HL-60 (cell line): ENCODE data around the gene ATP6V1E1.

Experiments used
- DNase-seq, 2 experiments: peaks; one replicate each; pipeline ENCODE4 v3.0.0-alpha.2; 2010 to 2020; ENCODE audit warnings: low read depth in 1 of 2, low spot score in 1 of 2
- H3K27ac ChIP-seq: fragments of 250-450 bp; sonication (Bioruptor Pico); replicated peaks from 2 replicates; pipeline ENCODE4 v1.5.1; 2020; ENCODE audit warnings: mild to moderate bottlenecking, moderate library complexity
- H3K27me3 ChIP-seq: fragments of 250-450 bp; sonication (Bioruptor Pico); 2 replicates; pipeline ENCODE4 v1.5.1; 2021; ENCODE audit warnings: mild to moderate bottlenecking, moderate library complexity; ENCODE audit not compliant: insufficient read depth, poor library complexity, severe bottlenecking
- H3K4me3 ChIP-seq: replicated peaks from 2 replicates; pipeline ENCODE4 v1.5.1; 2011; ENCODE audit warnings: mild to moderate bottlenecking, control low read depth, low read length; ENCODE audit not compliant: insufficient read depth
- CTCF ChIP-seq: IDR thresholded peaks from one replicate; pipeline ENCODE4 v1.5.1; 2011; ENCODE audit warnings: low read length, control low read depth, inconsistent platforms; ENCODE audit not compliant: insufficient read depth
- GABPA ChIP-seq: IDR thresholded peaks from 2 replicates; pipeline ENCODE4 v1.6.1; 2012; ENCODE audit warnings: low read depth
- POLR2AphosphoS5 ChIP-seq: IDR thresholded peaks from 2 replicates; pipeline ENCODE4 v1.6.1; 2012; ENCODE audit warnings: low read depth
- REST ChIP-seq: IDR thresholded peaks from 2 replicates; pipeline ENCODE4 v1.6.1; 2012; ENCODE audit warnings: low read depth; ENCODE audit not compliant: insufficient replicate concordance
- SPI1 ChIP-seq: IDR thresholded peaks from 2 replicates; pipeline ENCODE4 v1.6.1; 2012; ENCODE audit warnings: low read depth, mild to moderate bottlenecking, borderline replicate concordance

ATP6V1E1 gene

GRCh38 chr22:17548756-17549035 is 79.9 kb downstream of the ATP6V1E1 start:
- Histone ChIP-seq H3K4me3 (no peak overlapping the region), H3K27me3 (no peaks in the 10 kb centered on the region), H3K27ac (no peak overlapping the region)
- DNase-seq, result no peak
- TF ChIP-seq REST (no peak), CTCF (no peak), SPI1 (no peak), POLR2AphosphoS5 (no peak), GABPA (no peak)

GRCh38 chr22:17548010-17548755 is 80.4 kb downstream of the ATP6V1E1 start:
- Histone ChIP-seq H3K27ac (no peak overlapping the region), H3K27me3 (no peaks in the 10 kb centered on the region), H3K4me3 (no peak overlapping the region)
- TF ChIP-seq GABPA (no peak), CTCF (no peak), POLR2AphosphoS5 (no peak), REST (no peak), SPI1 (no peak)
- DNase-seq, result no peak

GRCh38 chr22:17542452-17542851 is 86.1 kb downstream of the ATP6V1E1 start:
- H3K27me3 ChIP-seq, result no peaks in the 10 kb centered on the region
- DNase-seq, result no peak
- TF ChIP-seq SPI1 (no peak), REST (no peak), POLR2AphosphoS5 (no peak), CTCF (no peak), GABPA (no peak)
- H3K27ac ChIP-seq, result no peak overlapping the region
- H3K4me3 ChIP-seq, result no peak overlapping the region
